ENCODE measurements around the gene AFG1L.

AFG1L gene

GRCh38 chr6:108432792-108433191 lies 137.9 kb downstream of the AFG1L start:
- TF ChIP-seq, protein P1, sequence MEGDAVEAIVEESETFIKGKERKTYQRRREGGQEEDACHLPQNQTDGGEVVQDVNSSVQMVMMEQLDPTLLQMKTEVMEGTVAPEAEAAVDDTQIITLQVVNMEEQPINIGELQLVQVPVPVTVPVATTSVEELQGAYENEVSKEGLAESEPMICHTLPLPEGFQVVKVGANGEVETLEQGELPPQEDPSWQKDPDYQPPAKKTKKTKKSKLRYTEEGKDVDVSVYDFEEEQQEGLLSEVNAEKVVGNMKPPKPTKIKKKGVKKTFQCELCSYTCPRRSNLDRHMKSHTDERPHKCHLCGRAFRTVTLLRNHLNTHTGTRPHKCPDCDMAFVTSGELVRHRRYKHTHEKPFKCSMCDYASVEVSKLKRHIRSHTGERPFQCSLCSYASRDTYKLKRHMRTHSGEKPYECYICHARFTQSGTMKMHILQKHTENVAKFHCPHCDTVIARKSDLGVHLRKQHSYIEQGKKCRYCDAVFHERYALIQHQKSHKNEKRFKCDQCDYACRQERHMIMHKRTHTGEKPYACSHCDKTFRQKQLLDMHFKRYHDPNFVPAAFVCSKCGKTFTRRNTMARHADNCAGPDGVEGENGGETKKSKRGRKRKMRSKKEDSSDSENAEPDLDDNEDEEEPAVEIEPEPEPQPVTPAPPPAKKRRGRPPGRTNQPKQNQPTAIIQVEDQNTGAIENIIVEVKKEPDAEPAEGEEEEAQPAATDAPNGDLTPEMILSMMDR (IDR thresholded peaks at IDR 0.05; ENCODE audit: low read depth, low read length, missing control alignments) = no peak
- DNase-seq (ENCODE audit: extremely low read depth, low read depth) = no peak
- H3K4me3 ChIP-seq (replicated peaks; ENCODE audit: low read depth, low read length) = no peak overlapping the region

DNA sequence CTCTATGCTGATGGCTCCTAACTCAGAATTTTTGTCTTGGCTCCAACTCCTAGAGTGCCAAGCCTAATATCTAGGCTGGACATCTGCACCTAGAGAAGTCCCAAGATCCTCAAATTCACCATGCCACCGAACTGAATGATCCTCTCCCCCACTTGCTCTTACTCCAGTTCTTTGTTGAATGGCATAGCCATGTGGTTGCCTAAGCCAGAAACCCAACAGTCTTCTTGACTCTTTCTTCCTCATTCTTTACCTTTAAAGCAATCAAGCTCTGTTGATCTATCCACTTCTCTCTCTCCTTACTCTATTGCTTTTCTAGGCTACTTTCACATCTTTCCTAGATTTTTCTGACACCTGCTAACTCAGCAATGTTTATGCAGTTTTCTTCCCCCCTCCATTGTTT lies 139.4 kb downstream of the AFG1L start:
- H3K4me3 ChIP-seq (replicated peaks; ENCODE audit: low read depth, low read length) = no peak overlapping the region
- no peak for DNase-seq (ENCODE audit: extremely low read depth, low read depth)
- TF ChIP-seq, protein P1 (IDR thresholded peaks at IDR 0.05; ENCODE audit: low read depth, low read length, missing control alignments) = no peak

DNA sequence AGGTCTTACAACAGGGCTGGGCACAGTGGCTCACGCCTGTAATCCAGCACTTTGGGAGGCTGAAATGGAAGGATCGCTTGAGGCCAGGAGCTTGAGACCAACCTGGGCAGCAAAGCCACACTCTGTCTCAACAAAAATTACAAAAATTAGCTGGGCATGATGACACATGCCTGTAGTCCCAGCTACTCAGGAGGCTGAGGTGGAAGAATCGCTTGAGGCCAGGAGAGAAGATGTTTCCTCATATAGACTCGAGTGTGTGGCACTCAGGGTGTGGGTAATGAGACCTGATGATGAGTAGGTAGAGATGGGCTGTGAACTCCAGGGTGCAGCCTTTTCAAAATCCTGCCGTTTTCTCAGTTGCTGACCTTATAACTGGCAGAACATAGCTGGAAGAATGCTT lies 140.5 kb downstream of the AFG1L start:
- TF ChIP-seq, protein P1 (IDR thresholded peaks at IDR 0.05; ENCODE audit: low read depth, low read length, missing control alignments) = no peak
- DNase-seq (ENCODE audit: extremely low read depth, low read depth) = no peak
- H3K4me3 ChIP-seq (replicated peaks; ENCODE audit: low read depth, low read length) = no peak overlapping the region

GRCh38 chr6:108436771-108437170 lies 141.9 kb downstream of the AFG1L start:
- TF ChIP-seq, protein P1 (IDR thresholded peaks at IDR 0.05; ENCODE audit: low read depth, low read length, missing control alignments) = no peak
- DNase-seq (ENCODE audit: extremely low read depth, low read depth) = no peak
- no peak overlapping the region for H3K4me3 ChIP-seq (replicated peaks; ENCODE audit: low read depth, low read length)

- H3K4me3 ChIP-seq (replicated peaks; ENCODE audit: low read depth, low read length) = no peak overlapping the region
- TF ChIP-seq, protein P1 (IDR thresholded peaks at IDR 0.05; ENCODE audit: low read depth, low read length, missing control alignments) = no peak
- DNase-seq (ENCODE audit: extremely low read depth, low read depth) = no peak
These were observed 143.0 kb downstream of the AFG1L start for GRCh38 chr6:108437821-108438220.

- no peak overlapping the region for H3K4me3 ChIP-seq (replicated peaks; ENCODE audit: low read depth, low read length)
- no peak for DNase-seq (ENCODE audit: extremely low read depth, low read depth)
- TF ChIP-seq, protein P1 (IDR thresholded peaks at IDR 0.05; ENCODE audit: low read depth, low read length, missing control alignments) = no peak
These were observed 144.1 kb downstream of the AFG1L start for GRCh38 chr6:108438918-108439317.

- no peak overlapping the region for H3K4me3 ChIP-seq (replicated peaks; ENCODE audit: low read depth, low read length)
- no peak for DNase-seq (ENCODE audit: extremely low read depth, low read depth)
- TF ChIP-seq, protein P1 (IDR thresholded peaks at IDR 0.05; ENCODE audit: low read depth, low read length, missing control alignments) = no peak
These were observed 146.3 kb downstream of the AFG1L start for GRCh38 chr6:108441141-108441540.
